Loucy (cell line): ENCODE results near the gene CTDSPL.

Experiments used
- H2AFZ ChIP-seq: fragments of 200-600 bp; sonication (generic); 2 replicates; pipeline ENCODE4 v1.6.0; 2016; ENCODE audit warnings: antibody characterized with exemption, mild to moderate bottlenecking, low read length, moderate library complexity
- H3F3A ChIP-seq: fragments of 200-600 bp; 2 replicates; pipeline ENCODE4 v1.6.0; 2016; ENCODE audit warnings: antibody characterized with exemption, low read depth, mild to moderate bottlenecking
- H3K27me3 ChIP-seq: fragments of 200-600 bp; sonication (generic); 2 replicates; pipeline ENCODE4 v1.6.1; 2014; ENCODE audit warnings: low read length, mild to moderate bottlenecking; ENCODE audit not compliant: insufficient read depth, poor library complexity, severe bottlenecking
- H3K36me3 ChIP-seq: fragments of 200-600 bp; sonication (generic); 2 replicates; pipeline ENCODE4 v1.6.1; 2016; ENCODE audit warnings: low read length; ENCODE audit not compliant: insufficient read depth
- H3K4me1 ChIP-seq: fragments of 200-600 bp; sonication (generic); 2 replicates; pipeline ENCODE4 v1.5.1; 2014; ENCODE audit warnings: low read length, mild to moderate bottlenecking; ENCODE audit not compliant: insufficient read depth, poor library complexity, severe bottlenecking
- H3K4me2 ChIP-seq: fragments of 200-600 bp; sonication (generic); 2 replicates; pipeline ENCODE4 v1.6.0; 2014; ENCODE audit warnings: antibody characterized with exemption, low read length, low read depth, mild to moderate bottlenecking; ENCODE audit not compliant: poor library complexity, severe bottlenecking
- H3K4me3 ChIP-seq: fragments of 200-600 bp; sonication (generic); 2 replicates; pipeline ENCODE4 v1.5.1; 2014; ENCODE audit warnings: low read length, mild to moderate bottlenecking, mixed read lengths; ENCODE audit not compliant: poor library complexity, severe bottlenecking
- H3K79me2 ChIP-seq: fragments of 200-600 bp; sonication (generic); 2 replicates; pipeline ENCODE4 v1.6.1; 2014; ENCODE audit warnings: low read length; ENCODE audit not compliant: insufficient read depth
- H3K9ac ChIP-seq: fragments of 200-600 bp; sonication (generic); 2 replicates; pipeline ENCODE4 v1.6.0; 2014; ENCODE audit warnings: mild to moderate bottlenecking, low read depth, low read length, moderate library complexity; ENCODE audit not compliant: poor library complexity, severe bottlenecking
- H3K9me2 ChIP-seq: fragments of 200-600 bp; sonication (generic); replicated peaks from 2 replicates; pipeline ENCODE4 v1.6.1; 2016; ENCODE audit warnings: low read depth, low read length, mixed read lengths
- H3K9me3 ChIP-seq: fragments of 200-600 bp; sonication (generic); 2 replicates; pipeline ENCODE4 v1.6.1; 2014; ENCODE audit warnings: mild to moderate bottlenecking, antibody characterized with exemption, low read length, low read depth; ENCODE audit not compliant: insufficient read depth
- H4K20me1 ChIP-seq: fragments of 200-600 bp; sonication (generic); 2 replicates; pipeline ENCODE4 v1.6.0; 2014; ENCODE audit warnings: antibody characterized with exemption, low read length, mild to moderate bottlenecking; ENCODE audit not compliant: insufficient read depth, poor library complexity, severe bottlenecking
- EZH2phosphoT487 ChIP-seq: fragments of 200-600 bp; IDR thresholded peaks from 2 replicates; pipeline ENCODE4 v1.6.1; 2018; ENCODE audit warnings: antibody characterized with exemption, mild to moderate bottlenecking, moderate library complexity, borderline replicate concordance
- TF ChIP-seq, protein P1 (sequence below): fragments of 200-600 bp; sonication (generic); conservative IDR thresholded peaks from 2 replicates; pipeline ENCODE4 v1.5.1; 2014; ENCODE audit warnings: mild to moderate bottlenecking, antibody characterized with exemption, low read length

Gene CTDSPL

DNA sequence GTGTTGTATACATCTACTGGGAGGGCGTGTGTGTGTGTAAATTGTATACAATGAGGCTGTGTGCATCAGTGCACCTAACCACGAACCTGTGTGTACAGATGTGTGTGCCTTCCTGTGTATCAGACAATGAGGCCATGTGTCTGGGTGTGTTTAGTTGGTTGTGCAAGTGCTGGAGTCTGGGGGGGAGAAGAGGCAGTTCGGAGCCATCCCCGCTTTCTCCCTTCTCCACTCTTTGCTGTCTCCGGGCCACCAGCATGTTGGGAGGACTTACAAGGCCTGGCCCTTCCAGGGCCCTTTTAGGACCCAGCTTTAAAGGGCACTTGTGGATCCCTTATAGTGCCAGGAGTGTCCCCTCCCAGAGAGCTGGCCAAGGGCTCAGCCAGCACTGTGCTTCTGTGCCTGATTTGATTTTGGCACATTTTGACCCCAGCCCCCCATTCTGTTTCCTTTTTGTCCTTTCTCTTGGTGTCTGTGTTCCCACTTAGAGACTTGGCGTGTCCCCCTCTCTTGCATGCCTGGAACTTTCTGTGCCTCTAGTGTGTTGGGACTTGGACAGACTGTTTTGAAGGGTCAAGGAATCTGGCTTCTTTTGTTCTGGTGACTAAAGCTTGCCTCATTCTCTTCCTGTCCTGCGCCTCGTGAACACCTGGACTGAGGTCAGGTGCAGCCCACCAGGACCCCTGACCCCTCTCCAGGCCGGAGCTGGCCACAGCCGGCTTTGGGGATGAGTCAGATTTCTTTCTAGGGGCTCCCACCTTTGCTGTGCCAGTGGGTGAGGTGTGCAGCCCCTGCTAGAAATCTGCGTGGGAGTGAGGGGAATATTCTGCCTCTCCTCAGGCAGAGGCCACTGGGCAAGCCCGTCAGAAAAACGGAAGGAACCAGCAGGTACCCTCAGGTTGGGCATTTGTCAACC, 1.5 kb downstream of the CTDSPL start:
- H3K9me3 ChIP-seq: no peaks in the 10 kb centered on the region
- H3K27me3 ChIP-seq: no peaks in the 10 kb centered on the region
- no peaks in the 10 kb centered on the region for H3K9me2 ChIP-seq
- H3K36me3 ChIP-seq: no peaks in the 10 kb centered on the region
- no peak for TF ChIP-seq EZH2phosphoT487
- TF ChIP-seq, protein P1, sequence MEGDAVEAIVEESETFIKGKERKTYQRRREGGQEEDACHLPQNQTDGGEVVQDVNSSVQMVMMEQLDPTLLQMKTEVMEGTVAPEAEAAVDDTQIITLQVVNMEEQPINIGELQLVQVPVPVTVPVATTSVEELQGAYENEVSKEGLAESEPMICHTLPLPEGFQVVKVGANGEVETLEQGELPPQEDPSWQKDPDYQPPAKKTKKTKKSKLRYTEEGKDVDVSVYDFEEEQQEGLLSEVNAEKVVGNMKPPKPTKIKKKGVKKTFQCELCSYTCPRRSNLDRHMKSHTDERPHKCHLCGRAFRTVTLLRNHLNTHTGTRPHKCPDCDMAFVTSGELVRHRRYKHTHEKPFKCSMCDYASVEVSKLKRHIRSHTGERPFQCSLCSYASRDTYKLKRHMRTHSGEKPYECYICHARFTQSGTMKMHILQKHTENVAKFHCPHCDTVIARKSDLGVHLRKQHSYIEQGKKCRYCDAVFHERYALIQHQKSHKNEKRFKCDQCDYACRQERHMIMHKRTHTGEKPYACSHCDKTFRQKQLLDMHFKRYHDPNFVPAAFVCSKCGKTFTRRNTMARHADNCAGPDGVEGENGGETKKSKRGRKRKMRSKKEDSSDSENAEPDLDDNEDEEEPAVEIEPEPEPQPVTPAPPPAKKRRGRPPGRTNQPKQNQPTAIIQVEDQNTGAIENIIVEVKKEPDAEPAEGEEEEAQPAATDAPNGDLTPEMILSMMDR: no peak
- H3K4me3 ChIP-seq: peak overlapping the region; percentile 72
- H3K79me2 ChIP-seq: no peaks in the 10 kb centered on the region; the same call in 1 of the 2 replicates
- H4K20me1 ChIP-seq: no peaks in the 10 kb centered on the region
- peaks cover 17% of the 10 kb centered on the region for H3K4me1 ChIP-seq
- H3F3A ChIP-seq: 0 out of 2 replicates have a peak, but pooled peaks cover 7% of the 10 kb centered on the region
- peak overlapping the region; percentile 82 for H3K4me2 ChIP-seq
- no peak overlapping the region for H3K9ac ChIP-seq
- H2AFZ ChIP-seq: peak overlapping the region; percentile 78; the same call in 1 of the 2 replicates

DNA sequence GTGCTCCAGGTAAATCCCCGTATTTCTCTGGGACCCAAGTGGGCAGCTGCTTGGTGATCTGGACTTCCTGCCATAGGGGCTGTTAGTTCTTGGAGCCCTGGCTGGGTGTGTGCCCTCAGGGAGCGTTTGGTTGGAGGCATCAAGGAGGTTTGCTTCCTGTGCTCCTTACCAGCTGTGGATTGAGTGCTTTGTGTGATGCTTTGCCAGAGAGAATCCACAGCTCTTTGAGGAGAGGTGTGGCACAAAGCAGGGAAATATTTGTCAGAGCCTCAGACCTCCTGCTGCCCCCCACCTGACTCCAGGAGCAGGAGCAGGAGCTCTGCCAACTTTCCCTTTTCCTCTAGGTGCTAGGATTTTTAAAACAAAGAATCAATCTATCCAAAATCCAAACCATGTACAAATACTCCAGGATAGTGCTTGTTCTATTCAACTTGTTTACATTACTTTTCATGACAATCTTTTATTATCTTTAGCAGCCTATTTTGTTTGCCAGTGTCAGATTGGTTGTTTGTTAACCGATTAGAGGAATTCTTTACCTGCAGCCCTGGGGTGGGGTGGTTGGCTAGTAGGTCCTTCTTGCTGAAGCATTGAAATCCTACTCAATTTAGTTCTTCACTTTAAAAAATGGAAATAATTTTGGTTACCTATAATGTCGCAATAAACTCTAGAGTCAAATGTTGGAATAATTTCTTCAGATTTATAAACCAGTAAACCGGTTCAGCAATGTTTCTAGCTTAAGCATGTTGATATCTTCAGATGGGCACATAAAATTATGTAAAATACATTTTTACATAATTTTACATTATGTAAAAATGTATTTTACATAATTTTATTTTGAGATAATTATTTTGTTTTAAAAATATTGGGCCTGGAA, 2.5 kb downstream of the CTDSPL start:
- TF ChIP-seq EZH2phosphoT487: no peak
- TF ChIP-seq, protein P1: no peak
- H2AFZ ChIP-seq: no peak overlapping the region
- peak overlapping the region; percentile 82 for H3K4me2 ChIP-seq
- no peaks in the 10 kb centered on the region for H3K27me3 ChIP-seq
- H3K4me1 ChIP-seq: peaks cover 17% of the 10 kb centered on the region
- no peaks in the 10 kb centered on the region for H3K36me3 ChIP-seq
- no peak overlapping the region for H3K4me3 ChIP-seq
- no peaks in the 10 kb centered on the region for H3K9me2 ChIP-seq
- H4K20me1 ChIP-seq: no peaks in the 10 kb centered on the region
- H3F3A ChIP-seq: 0 out of 2 replicates have a peak, but pooled peaks cover 7% of the 10 kb centered on the region
- no peak overlapping the region for H3K9ac ChIP-seq
- no peaks in the 10 kb centered on the region; the same call in 1 of the 2 replicates for H3K79me2 ChIP-seq
- H3K9me3 ChIP-seq: no peaks in the 10 kb centered on the region

DNA sequence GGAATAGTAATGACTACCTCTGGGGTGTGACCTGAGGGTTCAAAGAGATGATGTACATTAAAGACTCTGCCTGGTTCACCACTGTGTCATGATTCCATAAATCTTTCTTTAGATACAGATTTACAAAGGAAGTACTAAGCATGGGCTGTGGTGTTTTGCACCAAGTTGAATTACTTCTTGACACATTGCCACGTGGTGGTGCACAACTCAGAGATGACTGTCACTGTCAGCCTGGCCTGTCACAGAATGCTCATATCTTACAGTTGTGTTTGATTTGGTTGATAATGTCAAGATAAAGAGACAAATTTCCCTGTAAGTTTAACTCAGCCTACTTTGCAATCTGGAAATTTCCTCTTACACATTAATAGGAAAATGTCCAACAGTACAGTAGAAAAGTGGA, 3.2 kb downstream of the CTDSPL start:
- Histone ChIP-seq H3K9ac (no peak overlapping the region), H3K9me3 (no peaks in the 10 kb centered on the region), H4K20me1 (no peaks in the 10 kb centered on the region), H2AFZ (no peak overlapping the region), H3K9me2 (no peaks in the 10 kb centered on the region), H3K36me3 (no peaks in the 10 kb centered on the region), H3K4me1 (peaks cover 10% of the 10 kb centered on the region), H3K4me2 (no peak overlapping the region), H3K27me3 (no peaks in the 10 kb centered on the region), H3K4me3 (no peak overlapping the region), H3F3A (0 out of 2 replicates have a peak, but pooled peaks cover 7% of the 10 kb centered on the region), H3K79me2 (no peaks in the 10 kb centered on the region; the same call in 1 of the 2 replicates)
- TF ChIP-seq EZH2phosphoT487: no peak
- TF ChIP-seq, protein P1: peak; percentile 49
